GOT3 (cell line): ENCODE measurements around the gene BCL6.

Experiments
- DNase-seq: peaks from one replicate; lab custom pipeline; 2025; ENCODE audit warnings: mixed read lengths; lab: John Stamatoyannopoulos, UW

Gene BCL6

DNA sequence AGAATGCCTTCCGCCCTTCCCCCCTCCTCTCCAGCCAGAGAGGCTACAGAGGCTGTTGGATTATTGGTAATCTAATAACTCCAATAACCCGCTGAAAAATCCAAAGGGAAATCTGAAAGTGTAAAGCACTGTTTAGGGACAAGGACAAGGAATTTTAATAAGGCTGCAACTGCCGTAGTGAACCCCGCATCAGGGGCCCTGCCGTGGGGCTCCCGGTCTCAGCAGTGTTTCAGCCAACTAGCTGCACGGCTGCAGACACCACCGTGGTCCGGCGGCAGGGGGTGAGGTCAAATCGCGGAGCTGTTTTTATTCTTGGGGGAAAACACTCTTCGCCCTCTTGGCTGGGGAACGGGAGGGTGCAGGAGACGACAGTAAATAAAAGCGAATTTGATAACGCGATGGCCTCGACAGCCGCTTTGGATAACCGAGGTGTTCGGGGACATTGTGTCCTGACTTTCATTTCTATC lies 6.1 kb downstream of the BCL6 start:
- DNase-seq, result no peak

DNA sequence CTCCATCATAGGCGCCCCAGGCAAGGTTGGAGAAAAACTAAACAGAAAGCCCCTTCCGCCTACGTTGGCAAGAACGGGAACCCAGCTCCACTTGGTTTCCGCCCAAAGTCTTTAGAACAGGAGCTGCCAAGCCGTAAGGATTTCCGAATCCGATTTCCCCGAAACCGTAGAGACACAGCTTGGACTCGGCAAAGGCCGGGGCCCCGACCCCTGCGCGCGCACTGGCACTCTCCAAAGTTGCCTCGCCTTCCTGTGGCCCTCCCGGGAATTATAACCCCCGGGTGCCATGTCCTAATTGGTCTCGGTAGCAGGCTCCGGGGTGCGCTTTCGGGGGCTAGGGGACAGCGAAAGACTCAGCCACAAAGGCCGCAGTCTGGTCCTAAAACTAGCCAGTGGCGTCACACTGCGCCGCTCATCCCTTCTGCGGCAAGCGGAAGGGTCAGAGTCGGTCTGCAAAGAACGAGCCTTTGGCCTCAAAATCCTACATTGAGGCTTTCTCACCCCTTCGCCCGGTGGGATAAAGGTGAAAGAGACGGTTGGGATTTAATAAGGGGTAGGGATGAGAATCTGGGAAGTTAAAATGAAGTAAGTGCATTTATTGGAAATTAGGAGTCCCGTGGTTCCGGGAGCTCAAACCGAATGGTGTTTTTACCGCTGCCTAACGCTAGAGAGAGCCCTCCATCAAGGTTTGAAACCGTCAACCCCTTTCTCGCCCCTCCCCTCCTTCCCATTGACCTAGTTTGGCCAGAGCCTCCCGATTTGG lies 6.8 kb downstream of the BCL6 start:
- DNase-seq, result peak; percentile 72

DNA sequence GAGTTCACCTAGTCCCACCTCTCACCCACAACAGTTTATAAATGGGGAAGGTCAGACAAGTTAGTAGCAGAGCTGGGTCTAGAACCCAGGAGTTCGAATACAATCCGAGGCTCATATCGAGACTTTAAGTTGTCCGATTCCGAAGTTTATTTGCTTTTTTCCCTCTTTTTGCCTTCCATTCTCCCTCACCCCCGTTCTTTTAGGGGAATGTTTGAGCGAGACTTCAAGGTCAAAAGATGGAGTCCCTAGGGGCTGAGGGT lies 7.3 kb downstream of the BCL6 start:
- no peak for DNase-seq

DNA sequence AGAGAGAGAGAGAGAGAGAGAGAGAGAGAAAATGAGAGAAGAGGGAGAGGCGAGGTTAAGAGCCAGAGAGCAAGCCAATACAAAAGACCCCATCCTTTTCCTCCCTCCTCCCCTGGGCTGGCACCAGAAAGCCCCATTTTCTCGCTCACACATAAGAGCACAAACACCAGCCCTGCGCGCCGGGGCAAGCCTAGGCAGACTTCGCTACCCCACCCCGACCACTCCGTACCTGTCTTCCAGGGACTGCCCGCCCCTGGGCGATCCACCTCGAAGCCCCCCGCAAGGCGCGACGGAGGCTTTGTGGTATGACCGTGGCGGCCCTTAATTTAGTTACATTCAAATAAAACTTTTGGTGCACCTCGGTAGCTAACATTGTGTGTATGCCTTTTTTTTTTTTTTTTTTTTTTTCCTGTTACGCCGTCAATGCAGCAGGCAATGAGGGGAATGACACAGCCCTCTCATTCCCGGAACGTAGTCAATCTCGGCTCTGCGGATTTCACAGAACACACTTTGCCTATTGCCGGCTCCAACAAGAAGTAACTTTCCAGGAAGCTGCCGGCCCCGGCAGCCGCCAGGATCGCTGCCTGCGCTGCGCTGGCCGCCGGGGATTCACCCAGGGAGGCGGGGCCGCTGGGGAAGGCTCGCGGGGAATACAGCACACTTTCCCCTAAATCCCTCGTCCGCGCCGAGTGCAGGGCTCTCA lies 7.7 kb downstream of the BCL6 start:
- peak; percentile 29 for DNase-seq

DNA sequence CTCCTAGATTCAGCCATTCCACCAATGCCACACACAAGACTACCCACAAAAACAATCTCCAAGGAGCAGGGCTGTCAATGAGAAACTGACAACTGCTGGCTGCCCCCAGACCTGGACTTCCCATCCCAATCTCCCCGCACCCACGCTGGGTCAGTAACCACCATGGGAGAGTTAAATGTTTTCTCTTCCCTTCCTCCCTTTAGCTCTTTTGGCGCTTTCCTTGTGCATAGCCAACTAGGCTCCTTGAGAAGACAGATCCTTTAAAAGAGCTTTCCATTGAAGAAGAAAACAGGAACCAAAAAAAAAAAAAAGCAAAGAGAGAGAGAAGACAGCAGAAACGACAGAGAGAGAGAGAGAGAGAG lies 8.3 kb downstream of the BCL6 start:
- DNase-seq, result no peak

DNA sequence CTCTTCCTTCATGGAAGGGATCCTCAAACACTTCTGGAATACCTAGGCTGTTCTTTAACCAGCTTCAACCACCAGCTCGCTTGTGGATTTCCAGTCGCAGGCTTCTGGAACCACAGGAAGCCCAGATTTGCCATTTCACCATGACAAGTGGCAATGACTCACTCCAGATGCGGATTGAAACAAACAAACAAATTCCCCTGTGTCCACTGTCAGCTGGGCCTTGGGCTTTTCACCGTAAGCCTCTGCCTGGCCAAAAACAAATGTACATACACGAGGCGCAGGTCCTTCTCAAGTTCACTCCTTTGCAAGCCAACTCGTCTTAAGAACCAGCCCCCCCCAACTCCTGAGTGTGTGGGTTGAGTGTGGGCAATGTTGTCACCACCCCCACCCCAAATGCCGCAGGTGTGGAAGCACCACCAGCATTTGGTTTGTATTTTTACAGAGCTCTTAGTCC lies 8.8 kb downstream of the BCL6 start:
- no peak for DNase-seq

DNA sequence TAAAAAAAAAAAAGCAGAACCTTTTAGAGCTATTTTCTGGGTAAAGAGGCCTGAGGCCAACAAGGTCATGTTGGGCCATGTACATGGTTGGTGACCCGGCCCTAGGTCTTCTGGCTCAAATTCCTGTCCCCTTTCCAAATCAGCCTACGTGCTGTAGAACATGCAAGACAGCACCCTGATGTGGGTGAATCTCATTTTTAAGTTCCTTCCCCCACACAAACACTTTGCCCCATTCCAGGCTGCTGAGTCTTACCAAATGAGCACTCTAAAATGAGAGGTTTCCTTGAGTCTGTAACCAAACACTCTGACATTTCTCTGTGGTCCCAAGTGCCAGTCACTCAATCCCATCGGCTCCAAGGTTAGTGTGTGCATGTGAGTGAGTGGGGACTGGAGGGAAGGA lies 9.4 kb downstream of the BCL6 start:
- no peak for DNase-seq

DNA sequence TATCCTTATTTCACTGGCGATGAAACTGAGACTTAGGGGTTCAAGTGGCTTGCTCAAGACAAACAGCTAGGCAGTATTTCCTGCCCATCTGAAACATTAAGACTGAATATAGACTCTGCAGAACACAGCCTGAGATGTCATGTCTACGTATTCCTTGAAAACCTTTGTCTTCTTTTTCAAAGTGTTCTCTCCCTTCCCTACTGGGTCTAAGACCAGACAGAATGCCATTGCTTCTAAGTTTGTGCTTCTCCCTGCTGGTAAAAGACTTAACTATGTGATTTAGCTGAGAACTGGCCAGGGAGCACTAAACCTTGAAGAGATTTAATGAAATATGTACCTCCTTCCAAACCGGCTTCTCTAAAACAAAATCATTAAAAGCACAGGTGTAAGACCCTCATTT lies 9.9 kb downstream of the BCL6 start:
- no peak for DNase-seq

DNA sequence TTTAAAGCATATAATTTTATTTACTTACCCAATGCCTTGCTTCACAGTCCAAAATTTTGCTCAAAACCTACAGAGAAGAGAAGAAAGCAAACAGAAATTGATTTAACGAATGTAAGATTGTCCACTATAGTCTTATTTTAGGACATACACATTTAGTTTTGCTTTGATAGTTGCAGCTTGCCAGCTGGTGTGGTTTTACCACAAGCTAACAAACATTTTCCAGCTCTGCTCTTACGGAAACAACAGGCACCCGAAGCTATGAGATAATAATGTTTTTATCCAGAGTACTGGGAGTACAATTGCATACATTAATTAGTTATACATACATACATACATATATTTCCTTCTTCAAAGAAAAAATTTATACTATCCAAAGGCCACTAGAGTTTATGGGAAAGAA lies 10.4 kb downstream of the BCL6 start:
- no peak for DNase-seq

DNA sequence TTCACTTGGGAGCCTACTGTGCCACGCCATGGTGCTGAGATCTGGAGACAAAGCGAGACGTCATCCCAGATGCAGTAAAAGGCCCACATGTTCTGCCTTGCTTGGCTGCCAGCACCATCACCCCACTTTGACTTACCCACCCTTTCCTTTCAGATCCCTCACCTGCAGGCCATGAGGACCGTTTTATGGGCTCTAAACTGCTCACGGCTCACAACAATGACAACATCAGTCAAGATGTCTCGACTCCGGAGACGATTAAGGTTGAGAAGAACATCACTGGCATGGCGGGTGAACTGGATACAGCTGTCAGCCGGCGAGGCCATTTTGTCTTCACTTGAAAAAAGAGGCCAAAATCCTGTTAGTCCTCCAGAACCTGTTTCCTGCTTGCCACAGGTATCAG lies 11.9 kb downstream of the BCL6 start:
- no peak for DNase-seq

DNA sequence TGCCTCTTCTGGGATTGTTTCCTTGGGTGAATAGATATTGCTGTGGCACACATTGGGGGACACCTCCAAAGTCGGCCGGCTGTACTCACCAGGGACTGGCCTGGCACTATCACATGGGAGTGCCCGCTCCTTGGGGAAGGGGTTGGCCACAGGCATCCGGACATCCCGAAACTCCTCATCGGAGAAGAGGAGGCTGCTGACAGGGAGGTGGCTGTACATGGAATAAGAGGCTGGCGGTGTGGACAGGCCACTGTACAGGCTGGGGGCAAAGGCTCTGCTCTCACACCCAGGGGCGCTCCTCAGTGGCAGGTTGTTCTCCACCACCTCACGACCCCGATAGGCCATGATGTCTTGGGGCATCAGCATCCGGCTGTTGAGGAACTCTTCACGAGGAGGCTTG lies 15.7 kb downstream of the BCL6 start:
- DNase-seq, result no peak

DNA sequence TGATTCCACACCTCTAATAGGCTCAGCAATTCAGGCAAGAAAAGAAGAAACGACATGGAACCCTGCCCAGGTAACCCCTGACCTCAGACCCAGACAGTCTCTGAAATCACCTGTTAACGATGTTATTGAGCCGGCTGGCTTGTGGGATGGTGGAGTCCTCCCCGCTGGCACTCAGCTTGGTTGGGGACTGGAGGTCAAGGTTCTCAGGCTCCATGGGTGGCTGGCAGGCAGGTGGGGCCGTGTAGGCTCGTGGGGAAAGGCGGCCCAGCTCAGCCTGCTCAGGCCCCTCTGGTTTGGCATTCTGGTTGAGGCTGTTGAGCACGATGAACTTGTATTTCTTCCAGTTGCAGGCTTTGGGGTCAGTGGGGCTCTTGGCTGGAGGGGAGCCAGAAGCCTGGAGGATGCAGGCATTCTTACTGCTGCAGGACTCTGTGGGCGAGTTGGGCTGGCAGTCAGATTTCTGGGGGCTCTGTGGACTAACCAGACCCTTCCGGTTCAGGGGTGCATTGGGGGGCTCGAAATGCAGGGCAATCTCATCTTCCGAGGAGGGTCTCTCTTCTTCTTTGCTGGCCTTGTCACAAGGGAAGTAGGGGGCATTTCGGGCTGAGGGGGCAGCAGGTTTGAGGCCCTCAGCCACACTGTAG lies 16.2 kb downstream of the BCL6 start:
- no peak for DNase-seq

DNA sequence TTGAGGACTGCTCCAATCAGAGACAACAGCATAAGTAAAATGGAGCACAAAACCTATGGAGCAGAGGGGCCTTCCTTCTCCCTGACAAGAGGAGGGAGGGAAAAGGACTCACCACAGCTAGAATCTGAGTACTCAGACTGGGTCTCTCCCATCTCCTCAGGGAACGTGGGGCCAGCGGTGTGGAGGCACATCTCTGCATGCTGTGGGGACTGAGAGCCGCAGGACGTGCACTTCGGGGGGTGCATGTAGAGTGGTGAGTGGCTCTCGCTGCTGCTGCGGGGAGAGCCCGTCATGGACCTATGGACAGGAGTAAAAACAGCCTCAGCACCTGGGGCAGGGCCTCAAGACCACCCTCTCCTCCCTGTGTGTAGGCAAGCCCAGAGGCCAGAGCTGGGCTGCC lies 17.0 kb downstream of the BCL6 start:
- DNase-seq, result no peak

DNA sequence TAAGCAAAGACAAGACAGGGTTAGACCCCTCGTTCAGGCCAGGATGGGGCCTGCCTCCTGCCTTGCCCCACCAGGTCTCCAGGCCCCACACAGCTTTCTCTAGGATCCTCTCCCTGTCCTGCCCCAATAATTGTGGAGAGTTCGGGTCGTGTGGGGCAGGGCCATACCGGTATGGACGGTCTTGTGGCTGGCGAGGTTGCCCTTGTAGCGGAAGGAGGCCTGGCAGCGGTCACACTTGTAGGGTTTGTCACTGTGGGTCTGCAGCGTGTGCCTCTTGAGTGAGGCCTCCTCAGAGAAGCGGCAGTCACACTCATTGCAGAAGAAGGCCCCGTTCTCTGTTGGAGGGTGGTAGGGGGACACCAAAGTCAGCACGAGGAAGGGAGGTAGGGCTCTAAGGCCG lies 18.7 kb downstream of the BCL6 start:
- DNase-seq, result no peak

DNA sequence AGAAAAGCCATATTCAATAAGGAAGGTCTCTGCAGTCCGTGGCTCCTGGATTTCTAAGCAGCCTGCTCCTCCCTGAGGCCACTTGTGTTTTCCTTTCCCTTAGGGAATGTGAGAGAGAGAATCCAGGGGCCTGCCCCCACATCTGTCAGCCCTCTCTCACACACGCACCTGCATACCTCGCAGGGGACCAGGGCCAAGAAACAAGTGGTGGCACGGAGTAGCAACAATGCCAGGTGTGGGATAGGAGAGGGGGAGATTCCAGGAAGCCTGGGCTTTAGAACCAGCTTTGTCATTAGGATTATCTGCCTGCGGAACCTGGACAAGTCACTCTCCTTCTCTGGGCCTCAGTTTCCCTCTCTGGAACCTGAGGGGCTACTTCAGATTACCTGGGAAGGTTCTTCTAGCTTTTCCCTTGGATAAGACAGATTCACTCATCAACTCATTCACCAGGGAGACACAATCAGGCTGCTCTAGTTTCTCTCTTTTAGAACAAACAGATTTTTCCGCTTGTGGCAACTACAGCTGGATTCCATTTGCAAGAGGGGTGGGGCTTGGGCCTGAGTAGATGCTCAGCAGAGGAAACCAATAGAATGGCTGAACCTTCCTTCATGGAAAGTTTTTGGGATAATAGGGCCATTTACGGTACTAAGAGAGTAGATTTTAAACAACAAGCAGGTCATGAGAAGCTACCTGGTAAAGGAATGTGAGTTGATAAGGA lies 19.5 kb downstream of the BCL6 start:
- DNase-seq, result no peak

DNA sequence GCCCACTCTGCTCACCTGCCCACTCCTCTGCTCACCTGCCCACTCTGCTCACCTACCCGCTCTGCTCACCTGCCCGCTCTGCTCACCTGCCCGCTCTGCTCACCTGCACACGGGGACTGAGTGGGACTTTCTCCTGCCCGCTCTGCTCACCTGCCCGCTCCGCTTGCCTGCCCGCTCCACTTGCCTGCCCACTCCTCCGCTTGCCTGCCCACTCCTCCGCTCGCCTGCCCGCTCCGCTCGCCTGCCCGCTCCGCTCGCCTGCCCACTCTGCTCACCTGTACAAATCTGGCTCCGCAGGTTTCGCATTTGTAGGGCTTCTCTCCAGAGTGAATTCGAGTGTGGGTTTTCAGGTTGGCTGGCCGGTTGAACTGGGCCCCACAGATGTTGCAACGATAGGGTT lies 20.0 kb downstream of the BCL6 start:
- DNase-seq, result no peak

DNA sequence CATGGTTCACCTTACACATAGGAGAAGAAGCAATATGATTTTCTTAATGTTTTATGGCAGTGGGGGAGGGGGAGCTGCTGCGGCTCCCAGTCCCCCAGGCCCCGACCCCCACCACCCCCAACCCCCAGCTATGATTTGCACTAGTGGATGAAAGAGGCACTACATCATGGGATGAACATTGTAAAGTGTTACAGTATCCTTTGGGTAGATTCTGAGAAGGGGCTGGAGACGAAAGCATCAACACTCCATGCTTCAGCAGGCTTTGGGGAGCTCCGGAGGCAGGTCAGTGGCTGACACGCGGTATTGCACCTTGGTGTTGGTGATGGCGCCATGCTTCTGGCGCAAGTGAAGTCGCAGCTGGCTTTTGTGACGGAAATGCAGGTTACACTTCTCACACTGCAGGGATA lies 23.1 kb downstream of the BCL6 start:
- no peak for DNase-seq

DNA sequence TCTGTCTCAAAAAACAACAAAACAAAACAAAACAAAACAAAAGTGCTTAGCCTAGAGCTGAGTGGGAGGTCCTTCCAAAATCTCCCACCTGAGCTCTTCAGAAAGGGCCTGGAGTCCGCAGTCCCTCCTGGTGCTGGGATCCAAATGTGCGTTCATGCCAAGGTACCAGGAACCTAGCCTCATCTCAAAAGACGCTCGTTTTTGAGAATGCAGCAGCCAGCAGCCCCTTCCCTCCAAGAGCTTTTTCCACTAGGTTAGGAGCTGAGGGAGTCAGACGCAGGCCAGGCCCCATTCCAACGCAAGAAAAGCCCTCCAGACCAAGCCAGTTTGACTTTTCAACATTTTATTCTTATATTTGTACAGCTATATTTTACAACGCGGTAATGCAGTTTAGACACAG lies 24.2 kb downstream of the BCL6 start:
- no peak for DNase-seq

DNA sequence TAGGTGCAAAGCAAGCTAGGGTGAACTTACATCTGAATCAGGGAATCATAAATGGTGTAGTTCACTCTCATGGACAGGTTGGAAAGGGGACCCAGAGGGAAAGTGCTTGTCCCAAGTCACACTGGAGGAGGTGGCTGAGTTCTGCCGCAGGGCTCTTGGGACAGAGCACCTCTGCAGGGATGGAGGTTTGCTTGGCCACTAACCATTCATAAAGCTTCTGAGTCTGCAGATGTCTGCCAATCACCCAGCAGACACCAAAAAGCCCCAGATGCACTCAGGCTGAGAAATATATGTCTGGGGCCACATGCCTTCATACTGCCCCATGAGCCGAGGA lies 25.0 kb downstream of the BCL6 start:
- DNase-seq, result no peak

DNA sequence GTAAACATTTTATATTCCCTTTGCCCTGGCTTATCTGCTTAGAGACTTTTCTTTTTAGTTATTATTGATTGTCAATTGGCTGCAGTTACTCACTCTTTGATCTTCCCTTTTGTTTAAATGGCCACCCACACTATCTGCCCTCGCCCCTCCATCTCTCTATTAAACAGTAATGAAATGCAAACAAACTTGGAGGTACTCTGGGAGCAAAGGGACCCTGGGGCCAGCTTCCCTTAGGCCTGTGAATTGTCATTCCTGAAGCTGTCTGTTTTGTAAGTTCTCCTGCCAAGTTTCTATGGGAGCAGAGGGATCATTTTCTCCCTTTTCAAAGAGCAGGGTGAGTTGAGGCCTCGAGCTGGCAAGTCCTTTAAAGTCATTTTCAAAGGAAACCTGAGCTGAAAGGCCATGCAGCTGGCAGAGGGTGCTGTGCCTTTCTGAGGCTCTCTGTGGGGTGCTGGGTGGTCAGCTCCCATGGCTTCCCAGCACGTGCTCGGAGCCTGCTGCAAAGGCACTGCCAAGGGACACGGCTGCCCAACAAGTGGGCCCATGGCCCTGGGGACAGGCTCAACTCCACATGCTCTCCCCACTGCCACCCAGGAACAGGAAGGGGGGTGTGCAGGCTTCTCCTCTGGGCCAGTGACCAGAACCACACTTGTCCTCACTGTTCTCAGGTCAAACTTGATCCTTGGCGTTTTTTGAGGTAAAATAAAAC lies 25.5 kb downstream of the BCL6 start:
- DNase-seq, result no peak

DNA sequence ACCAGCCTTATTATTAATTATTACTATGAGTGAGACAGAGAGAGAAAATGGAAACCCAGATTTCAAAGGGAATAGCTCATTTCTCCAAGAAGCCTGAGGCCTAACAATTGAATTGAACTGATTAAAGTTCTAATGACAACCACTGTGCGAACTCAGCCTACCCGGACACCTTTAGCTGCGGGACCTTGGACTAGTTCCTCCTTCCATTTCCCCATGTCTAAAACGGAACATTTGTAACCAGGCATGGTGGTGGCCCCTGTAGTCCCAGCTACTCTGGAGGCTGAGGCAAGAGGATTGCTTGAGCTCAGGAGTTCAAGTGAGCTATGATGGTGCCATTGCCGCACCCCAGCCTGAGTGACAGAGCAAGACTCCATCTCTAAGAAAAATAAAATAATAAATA lies 26.5 kb downstream of the BCL6 start:
- DNase-seq, result no peak

DNA sequence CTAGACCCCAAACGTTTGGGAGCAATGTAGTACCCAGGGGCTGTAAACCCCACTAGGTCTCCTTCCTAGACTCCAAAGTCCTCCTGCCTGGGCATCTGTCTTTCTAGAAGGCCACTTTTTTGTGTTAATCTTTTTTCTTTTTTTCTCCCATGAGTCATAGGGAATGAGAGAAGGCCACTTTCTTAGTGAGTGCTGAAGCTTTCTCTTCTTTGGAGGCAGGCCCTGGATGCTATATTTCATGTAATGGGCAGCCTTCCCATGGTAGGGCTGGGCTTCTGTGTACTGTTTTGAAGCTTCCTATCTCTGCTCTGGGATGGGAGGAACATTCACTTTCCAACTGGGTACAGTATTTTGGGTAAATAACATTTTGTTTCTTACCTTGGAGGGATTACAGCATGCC lies 27.7 kb downstream of the BCL6 start:
- DNase-seq, result no peak
